Endothelial cell (in vitro differentiated cells): Measurements from ENCODE around the gene GABRG3. TPM values are rescaled to one million over a fixed set of nuclear protein-coding genes. Genes with fewer than 3 reads are reported as not detected.

Source experiments
- DNase-seq: peaks from one replicate; pipeline ENCODE4 v3.0.0; 2021; ENCODE audit warnings: low spot score
- H3K27ac Mint-ChIP-seq: one replicate; pipeline ENCODE4 v1.8.0; 2021; ENCODE audit warnings: mixed read lengths, inconsistent platforms; ENCODE audit not compliant: unreplicated experiment
- H3K27me3 Mint-ChIP-seq: one replicate; pipeline ENCODE4 v1.8.0; 2021; ENCODE audit warnings: mild to moderate bottlenecking, moderate library complexity, mixed read lengths, inconsistent platforms; ENCODE audit not compliant: unreplicated experiment
- H3K36me3 Mint-ChIP-seq: one replicate; pipeline ENCODE4 v1.8.0; 2021; ENCODE audit warnings: mild to moderate bottlenecking, low read depth, mixed read lengths, inconsistent platforms; ENCODE audit not compliant: unreplicated experiment
- H3K4me1 Mint-ChIP-seq: one replicate; pipeline ENCODE4 v1.8.0; 2021; ENCODE audit warnings: mild to moderate bottlenecking, mixed read lengths, inconsistent platforms; ENCODE audit not compliant: unreplicated experiment
- H3K4me3 Mint-ChIP-seq: one replicate; pipeline ENCODE4 v1.8.0; 2021; ENCODE audit warnings: mild to moderate bottlenecking, mixed read lengths, inconsistent platforms; ENCODE audit not compliant: unreplicated experiment
- H3K9me3 Mint-ChIP-seq: one replicate; pipeline ENCODE4 v1.8.0; 2021; ENCODE audit warnings: mixed read lengths, inconsistent platforms; ENCODE audit not compliant: unreplicated experiment
- total RNA-seq: library from RNA; stranded (reverse); fragmentation: NEBNext Ultra II Directional; extraction: Animal tissue kit (Norgen Biotek cat#: 25700); gene quantifications from one replicate; pipeline ENCODE4 v1.2.1, GENCODE V29; 2021; ENCODE audit not compliant: unreplicated experiment
- TF ChIP-seq, protein P1 (sequence below): fragments of 200-600 bp; sonication (generic); IDR thresholded peaks from one replicate; pipeline ENCODE4 v1.5.0; 2021; ENCODE audit warnings: antibody characterized with exemption; ENCODE audit not compliant: unreplicated experiment

The GABRG3 gene
- total RNA-seq, 1 donor from 2014 or later = 0.21 TPM

DNA sequence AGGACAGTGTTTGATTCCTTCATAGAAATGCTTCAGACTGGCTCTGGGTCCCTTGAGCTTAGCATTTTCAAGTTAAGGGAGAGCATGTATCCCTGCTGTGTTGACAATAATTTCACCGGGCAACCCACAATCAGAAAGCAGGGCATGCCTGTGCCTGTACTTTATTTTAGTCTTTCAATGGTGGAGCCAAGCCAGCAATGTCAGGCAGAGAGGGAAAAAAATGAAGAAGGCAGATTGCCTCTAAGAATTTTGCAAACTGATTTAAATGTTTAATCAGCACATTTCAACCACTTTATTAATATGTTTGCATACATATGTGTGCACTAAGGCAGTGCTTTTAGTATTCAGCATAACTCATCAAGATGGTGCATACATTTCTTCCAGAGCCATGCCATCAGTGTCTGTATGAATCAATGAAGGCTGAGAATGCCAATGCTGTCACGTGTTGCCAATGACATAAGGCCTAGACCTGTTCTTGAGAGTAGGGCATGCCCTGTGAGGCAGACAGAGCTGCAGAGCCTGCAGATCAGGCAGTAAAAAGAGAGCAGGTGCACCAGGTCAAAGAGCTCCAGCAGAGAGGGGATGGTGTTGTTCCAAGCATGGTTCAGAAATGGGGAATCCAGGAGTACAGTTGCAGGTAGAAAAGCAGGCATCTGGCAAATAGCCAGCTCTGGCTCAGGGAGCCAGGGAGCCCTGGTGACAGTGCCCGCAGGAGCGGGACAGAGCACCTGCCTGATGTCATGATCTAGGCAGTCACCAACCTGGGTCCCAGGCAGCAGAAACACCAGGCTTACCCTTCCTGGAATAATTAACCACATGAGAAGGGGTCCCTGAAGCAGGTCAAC, 508.5 kb downstream of the GABRG3 start:
- H3K27ac Mint-ChIP-seq = no peak overlapping the region
- no peaks in the 10 kb centered on the region for H3K9me3 Mint-ChIP-seq
- no peaks in the 10 kb centered on the region for H3K27me3 Mint-ChIP-seq
- TF ChIP-seq, protein P1, sequence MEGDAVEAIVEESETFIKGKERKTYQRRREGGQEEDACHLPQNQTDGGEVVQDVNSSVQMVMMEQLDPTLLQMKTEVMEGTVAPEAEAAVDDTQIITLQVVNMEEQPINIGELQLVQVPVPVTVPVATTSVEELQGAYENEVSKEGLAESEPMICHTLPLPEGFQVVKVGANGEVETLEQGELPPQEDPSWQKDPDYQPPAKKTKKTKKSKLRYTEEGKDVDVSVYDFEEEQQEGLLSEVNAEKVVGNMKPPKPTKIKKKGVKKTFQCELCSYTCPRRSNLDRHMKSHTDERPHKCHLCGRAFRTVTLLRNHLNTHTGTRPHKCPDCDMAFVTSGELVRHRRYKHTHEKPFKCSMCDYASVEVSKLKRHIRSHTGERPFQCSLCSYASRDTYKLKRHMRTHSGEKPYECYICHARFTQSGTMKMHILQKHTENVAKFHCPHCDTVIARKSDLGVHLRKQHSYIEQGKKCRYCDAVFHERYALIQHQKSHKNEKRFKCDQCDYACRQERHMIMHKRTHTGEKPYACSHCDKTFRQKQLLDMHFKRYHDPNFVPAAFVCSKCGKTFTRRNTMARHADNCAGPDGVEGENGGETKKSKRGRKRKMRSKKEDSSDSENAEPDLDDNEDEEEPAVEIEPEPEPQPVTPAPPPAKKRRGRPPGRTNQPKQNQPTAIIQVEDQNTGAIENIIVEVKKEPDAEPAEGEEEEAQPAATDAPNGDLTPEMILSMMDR = no peak
- DNase-seq = no peak
- H3K4me3 Mint-ChIP-seq = no peak overlapping the region
- no peaks in the 10 kb centered on the region for H3K36me3 Mint-ChIP-seq
- peaks cover 3% of the 10 kb centered on the region for H3K4me1 Mint-ChIP-seq

DNA sequence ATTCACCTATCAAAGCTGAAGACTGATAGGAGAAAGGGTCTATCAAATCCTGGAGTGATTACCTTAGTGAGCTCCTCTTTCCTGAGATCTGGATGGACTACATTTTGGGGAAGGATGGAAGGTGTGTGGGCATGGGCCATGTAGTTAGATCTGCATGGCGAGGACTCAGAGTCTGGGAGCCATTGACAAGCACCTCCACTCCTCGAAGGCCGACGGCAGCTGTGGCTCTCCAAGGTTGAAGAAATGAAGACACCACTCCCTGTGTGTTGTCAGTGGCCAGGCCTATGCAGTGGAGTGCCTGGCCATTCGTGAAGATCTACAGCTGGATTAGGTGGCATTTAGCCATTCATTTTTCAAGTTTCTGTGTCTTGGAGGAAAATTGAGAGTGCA, 509.2 kb downstream of the GABRG3 start:
- TF ChIP-seq, protein P1 = no peak
- Mint-ChIP-seq H3K4me1 (peaks cover 3% of the 10 kb centered on the region), H3K27ac (no peak overlapping the region), H3K36me3 (no peaks in the 10 kb centered on the region), H3K27me3 (no peaks in the 10 kb centered on the region), H3K4me3 (no peak overlapping the region), H3K9me3 (no peaks in the 10 kb centered on the region)
- no peak for DNase-seq

DNA sequence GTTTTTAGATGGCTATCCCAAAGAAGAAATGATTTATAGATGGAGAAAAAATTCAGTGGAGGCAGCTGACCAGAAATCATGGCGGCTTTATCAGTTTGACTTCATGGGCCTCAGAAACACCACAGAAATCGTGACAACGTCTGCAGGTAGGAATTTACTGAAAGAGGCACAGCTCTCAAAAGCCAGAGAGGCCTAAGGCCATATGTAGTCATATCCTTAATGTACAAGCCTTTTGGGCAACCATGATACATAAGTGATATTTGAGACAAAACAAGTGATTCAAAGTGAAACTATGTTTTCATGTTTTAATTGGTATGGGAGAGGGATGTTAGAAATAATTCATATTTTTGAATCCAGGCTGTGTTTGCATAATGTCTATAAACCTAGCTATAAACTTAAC, 509.7 kb downstream of the GABRG3 start:
- no peak for DNase-seq
- Mint-ChIP-seq H3K27me3 (no peaks in the 10 kb centered on the region), H3K36me3 (no peaks in the 10 kb centered on the region), H3K9me3 (no peaks in the 10 kb centered on the region), H3K4me3 (no peak overlapping the region), H3K27ac (no peak overlapping the region), H3K4me1 (peaks cover 3% of the 10 kb centered on the region)
- TF ChIP-seq, protein P1 = no peak

DNA sequence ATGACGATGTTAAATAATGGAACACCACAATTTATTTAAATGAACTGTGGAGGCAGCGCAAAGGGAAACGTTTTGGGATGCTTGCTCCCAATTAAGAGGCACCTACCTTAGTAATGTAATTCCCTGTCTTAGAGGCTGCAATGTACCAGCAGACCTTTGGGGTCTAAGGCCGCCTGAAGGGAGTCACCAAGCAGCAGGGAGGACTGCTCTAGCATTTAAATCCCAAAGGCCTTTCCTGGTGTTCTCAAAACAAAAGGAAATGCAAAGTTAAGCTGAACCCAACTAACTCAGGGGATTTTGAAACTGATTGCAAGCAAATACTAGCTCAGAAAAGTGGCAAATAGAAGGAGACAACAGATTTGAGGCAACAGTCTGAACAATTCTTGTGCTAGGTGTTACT, 510.8 kb downstream of the GABRG3 start:
- no peaks in the 10 kb centered on the region for H3K27me3 Mint-ChIP-seq
- H3K36me3 Mint-ChIP-seq = no peaks in the 10 kb centered on the region
- no peak overlapping the region for H3K27ac Mint-ChIP-seq
- no peak for DNase-seq
- H3K9me3 Mint-ChIP-seq = no peaks in the 10 kb centered on the region
- no peak overlapping the region for H3K4me3 Mint-ChIP-seq
- TF ChIP-seq, protein P1 = no peak
- peaks cover 3% of the 10 kb centered on the region for H3K4me1 Mint-ChIP-seq

DNA sequence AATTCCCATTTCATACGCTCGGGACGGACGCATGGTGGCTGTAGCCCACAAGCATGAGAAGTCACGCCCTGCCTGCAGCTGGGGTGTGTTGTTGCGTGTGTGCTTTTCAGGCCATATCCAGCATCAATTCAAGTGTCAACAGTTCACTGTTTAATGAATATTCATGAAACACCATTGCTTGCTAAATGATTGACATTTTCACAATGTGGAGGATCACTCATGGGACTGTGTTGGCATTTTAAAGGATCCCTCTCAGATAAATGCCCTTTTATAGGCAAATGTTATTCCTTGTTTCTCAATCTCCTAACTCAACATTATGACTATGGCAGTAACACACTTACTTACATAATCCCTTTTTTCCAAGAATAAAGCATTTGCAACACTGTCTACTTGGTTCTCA, 511.3 kb downstream of the GABRG3 start:
- Mint-ChIP-seq H3K4me1 (peaks cover 3% of the 10 kb centered on the region), H3K27me3 (no peaks in the 10 kb centered on the region), H3K4me3 (no peak overlapping the region), H3K27ac (no peak overlapping the region), H3K36me3 (no peaks in the 10 kb centered on the region), H3K9me3 (no peaks in the 10 kb centered on the region)
- no peak for DNase-seq
- TF ChIP-seq, protein P1 = no peak
